ENCODE results near the gene TSPAN32. TPM values are rescaled to one million over a fixed set of nuclear protein-coding genes. Genes with fewer than 3 reads are reported as not detected.
"Not testable (repeated sequence)": the region's sequence is repeated elsewhere in the genome, so short reads cannot be mapped to it uniquely, and the experiment has no call there.

Gene TSPAN32
- total RNA-seq, 2 experiments from 2014 or later = 0.69 to 2.0 TPM

GRCh38 chr11:2277933-2278523 is 23.8 kb upstream of the TSPAN32 start:
- Histone ChIP-seq H2AFZ (ENCODE audit: low read length) (no peak overlapping the region), H3K4me2 (ENCODE audit: low read length) (no peak overlapping the region), H3K4me3 (ENCODE audit: low read depth, low read length, poor library complexity, severe bottlenecking) (no peak overlapping the region), H3K27ac (ENCODE audit: low read depth, low read length, poor library complexity, severe bottlenecking) (no peak overlapping the region), H3K9me2 (ENCODE audit: insufficient read depth, low read length) (no peaks in the 10 kb centered on the region), H3K4me1 (ENCODE audit: insufficient read depth, low read length, poor library complexity, severe bottlenecking) (no peaks in the 10 kb centered on the region), H3K79me2 (ENCODE audit: insufficient read depth, low read depth, low read length) (no peaks in the 10 kb centered on the region), H4K20me1 (ENCODE audit: insufficient read depth, low read length) (no peaks in the 10 kb centered on the region), H3K9me3 (ENCODE audit: low read length) (peaks cover 9% of the 10 kb centered on the region; the same call in 1 of the 2 replicates), H3K36me3 (ENCODE audit: insufficient read depth, low read length) (no peaks in the 10 kb centered on the region)
- no peak for DNase-seq (ENCODE audit: low spot score)
- ChIA-PET CTCF (ENCODE audit: unreplicated experiment) (no interaction called here), POLR2A (no interaction called here)
- no peak for TF ChIP-seq EZH2phosphoT487 (IDR thresholded peaks at IDR 0.05; ENCODE audit: borderline replicate concordance, low read depth, low read length)
- TF ChIP-seq, protein P1, sequence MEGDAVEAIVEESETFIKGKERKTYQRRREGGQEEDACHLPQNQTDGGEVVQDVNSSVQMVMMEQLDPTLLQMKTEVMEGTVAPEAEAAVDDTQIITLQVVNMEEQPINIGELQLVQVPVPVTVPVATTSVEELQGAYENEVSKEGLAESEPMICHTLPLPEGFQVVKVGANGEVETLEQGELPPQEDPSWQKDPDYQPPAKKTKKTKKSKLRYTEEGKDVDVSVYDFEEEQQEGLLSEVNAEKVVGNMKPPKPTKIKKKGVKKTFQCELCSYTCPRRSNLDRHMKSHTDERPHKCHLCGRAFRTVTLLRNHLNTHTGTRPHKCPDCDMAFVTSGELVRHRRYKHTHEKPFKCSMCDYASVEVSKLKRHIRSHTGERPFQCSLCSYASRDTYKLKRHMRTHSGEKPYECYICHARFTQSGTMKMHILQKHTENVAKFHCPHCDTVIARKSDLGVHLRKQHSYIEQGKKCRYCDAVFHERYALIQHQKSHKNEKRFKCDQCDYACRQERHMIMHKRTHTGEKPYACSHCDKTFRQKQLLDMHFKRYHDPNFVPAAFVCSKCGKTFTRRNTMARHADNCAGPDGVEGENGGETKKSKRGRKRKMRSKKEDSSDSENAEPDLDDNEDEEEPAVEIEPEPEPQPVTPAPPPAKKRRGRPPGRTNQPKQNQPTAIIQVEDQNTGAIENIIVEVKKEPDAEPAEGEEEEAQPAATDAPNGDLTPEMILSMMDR (conservative IDR thresholded peaks at IDR 0.05; ENCODE audit: low read length) = no peak
- intact Hi-C loops (cut with micrococcal nuclease; ENCODE audit: unreplicated experiment) = no loop called here
- BruUV-seq (replicated peaks) = no TSS peak

GRCh38 chr11:2280208-2280607 is 21.6 kb upstream of the TSPAN32 start:
- no peaks in the 10 kb centered on the region for H3K9me2 ChIP-seq (ENCODE audit: insufficient read depth, low read length)
- no peak for DNase-seq (ENCODE audit: low spot score)
- H3K4me1 ChIP-seq (ENCODE audit: insufficient read depth, low read length, poor library complexity, severe bottlenecking) = no peaks in the 10 kb centered on the region
- H3K27ac ChIP-seq (ENCODE audit: low read depth, low read length, poor library complexity, severe bottlenecking) = no peak overlapping the region
- no TSS peak for BruUV-seq (replicated peaks)
- TF ChIP-seq EZH2phosphoT487 (IDR thresholded peaks at IDR 0.05; ENCODE audit: borderline replicate concordance, low read depth, low read length) = no peak
- TF ChIP-seq, protein P1 (conservative IDR thresholded peaks at IDR 0.05; ENCODE audit: low read length) = no peak
- H3K36me3 ChIP-seq (ENCODE audit: insufficient read depth, low read length) = no peaks in the 10 kb centered on the region
- intact Hi-C loops (cut with micrococcal nuclease; ENCODE audit: unreplicated experiment) = loop anchor here (10.0 kb wide), 1 partner anchor 75 kb away; no protein-coding TSS in a partner anchor
- no peaks in the 10 kb centered on the region for H4K20me1 ChIP-seq (ENCODE audit: insufficient read depth, low read length)
- no peaks in the 10 kb centered on the region for H3K79me2 ChIP-seq (ENCODE audit: insufficient read depth, low read depth, low read length)
- peaks cover 12% of the 10 kb centered on the region; the same call in 1 of the 2 replicates for H3K9me3 ChIP-seq (ENCODE audit: low read length)
- ChIA-PET POLR2A (no interaction called here), CTCF (ENCODE audit: unreplicated experiment) (no interaction called here)
- no peak overlapping the region for H3K4me3 ChIP-seq (ENCODE audit: low read depth, low read length, poor library complexity, severe bottlenecking)
- no peak overlapping the region for H2AFZ ChIP-seq (ENCODE audit: low read length)
- no peak overlapping the region for H3K4me2 ChIP-seq (ENCODE audit: low read length)

DNA sequence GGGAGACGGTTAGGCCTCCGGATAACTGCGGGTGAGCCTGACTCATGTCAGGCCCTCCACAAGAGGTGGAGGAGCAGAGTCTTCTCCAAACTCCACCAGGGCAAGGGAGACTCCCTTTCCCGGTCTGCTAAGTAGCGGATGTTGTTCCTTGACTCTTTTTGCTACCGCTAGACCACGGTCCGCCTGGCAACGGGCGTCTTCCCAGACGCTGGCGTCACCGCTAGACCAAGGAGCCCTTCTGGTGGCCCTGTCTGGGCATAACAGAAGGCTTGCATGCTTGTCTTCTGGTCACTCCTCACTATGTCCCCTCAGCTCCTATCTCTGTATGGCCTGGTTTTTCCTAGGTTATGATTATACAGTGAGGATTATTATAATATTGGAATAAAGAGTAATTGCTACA is 15.5 kb upstream of the TSPAN32 start:
- H3K9me2 ChIP-seq (ENCODE audit: insufficient read depth, low read length); H4K20me1 ChIP-seq (ENCODE audit: insufficient read depth, low read length); H2AFZ ChIP-seq (ENCODE audit: low read length); H3K4me2 ChIP-seq (ENCODE audit: low read length); CTCF ChIA-PET (ENCODE audit: unreplicated experiment); DNase-seq (ENCODE audit: low spot score); H3K4me3 ChIP-seq (ENCODE audit: low read depth, low read length, poor library complexity, severe bottlenecking); H3K4me1 ChIP-seq (ENCODE audit: insufficient read depth, low read length, poor library complexity, severe bottlenecking); H3K79me2 ChIP-seq (ENCODE audit: insufficient read depth, low read depth, low read length); H3K9me3 ChIP-seq (ENCODE audit: low read length); H3K36me3 ChIP-seq (ENCODE audit: insufficient read depth, low read length); H3K27ac ChIP-seq (ENCODE audit: low read depth, low read length, poor library complexity, severe bottlenecking); BruUV-seq (replicated peaks): not testable (repeated sequence)
- intact Hi-C loops (cut with micrococcal nuclease; ENCODE audit: unreplicated experiment) = loop anchor here (10.0 kb wide), 1 partner anchor 68 kb away; no protein-coding TSS in a partner anchor
- POLR2A ChIA-PET = interaction anchor here (0.6 kb wide), 1 partner anchor 114 kb away, joined by 5 read pairs; the partner anchor contains the start of gene TSSC4
